Natural killer cell treated with Interleukin-12 subunit alpha and Interleukin-12 subunit beta and Interleukin-15 and Interleukin-18, amount 100 ng/mL, for 72 hours (primary cell): ENCODE data around the gene ASRGL1. TPM values are rescaled to one million over a fixed set of nuclear protein-coding genes. Genes with fewer than 3 reads are reported as not detected.
A peak's percentile ranks its signal among the peaks of the same experiment; 100 is the strongest.
"Not testable (repeated sequence)": the region's sequence is repeated elsewhere in the genome, so short reads cannot be mapped to it uniquely, and the experiment has no call there.

Experiments used
- ATAC-seq, 2 donors: fragments of 150-1000 bp; cut with Tn5 transposase in 1 of 2; sonication (Bioruptor Pico), chemical (Tn5 transposase) in 1 of 2; 2 replicates each; pipeline ENCODE4 v1.10.0; 2021
- DNase-seq: peaks from one replicate; pipeline ENCODE4 v3.0.0; 2022; ENCODE audit warnings: low spot score
- H3K27ac Mint-ChIP-seq, 2 donors: 1 replicate in 1 of 2; 2 replicates in 1 of 2; pipeline ENCODE4 v1.8.0; 2022; ENCODE audit warnings: mixed read lengths in 2 of 2, mild to moderate bottlenecking in 1 of 2, moderate library complexity in 1 of 2
- H3K27me3 Mint-ChIP-seq, 2 donors: 1 replicate in 1 of 2; 2 replicates in 1 of 2; pipeline ENCODE4 v1.8.0; 2022; ENCODE audit warnings: mixed read lengths in 2 of 2
- H3K36me3 Mint-ChIP-seq: one replicate; pipeline ENCODE4 v1.8.0; 2022; ENCODE audit warnings: mixed read lengths
- H3K4me1 Mint-ChIP-seq, 2 donors: 1 replicate in 1 of 2; 2 replicates in 1 of 2; pipeline ENCODE4 v1.8.0; 2022; ENCODE audit warnings: low read depth in 2 of 2, mixed read lengths in 2 of 2, mild to moderate bottlenecking in 1 of 2
- H3K4me3 Mint-ChIP-seq: one replicate; pipeline ENCODE4 v1.8.0; 2022; ENCODE audit warnings: mixed read lengths
- H3K9me3 Mint-ChIP-seq: 2 replicates; pipeline ENCODE4 v1.8.0; 2022; ENCODE audit warnings: mixed read lengths
- total RNA-seq, 2 donors: library from RNA; stranded (reverse); gene quantifications; one replicate each; pipeline ENCODE4 v1.2.3, GENCODE V29; 2022

ASRGL1 gene
- total RNA-seq, 2 donors from 2014 or later = 7.2 to 7.8 TPM

GRCh38 chr11:62333768-62334167 is 3.5 kb upstream of the ASRGL1 start:
- ATAC-seq (no peak), DNase-seq (no peak)
- peaks cover 15 to 19% of the 10 kb centered on the region in 2 donors for H3K4me1 Mint-ChIP-seq
- H3K9me3 Mint-ChIP-seq = no peaks in the 10 kb centered on the region
- H3K27ac Mint-ChIP-seq = no peak overlapping the region
- H3K4me3 Mint-ChIP-seq = no peak overlapping the region
- H3K27me3 Mint-ChIP-seq = peaks cover 22 to 49% of the 10 kb centered on the region in 2 donors
- no peaks in the 10 kb centered on the region for H3K36me3 Mint-ChIP-seq

- DNase-seq, H3K36me3 Mint-ChIP-seq, ATAC-seq, H3K9me3 Mint-ChIP-seq: not testable (repeated sequence)
- Mint-ChIP-seq H3K4me1 (peaks cover 22 to 26% of the 10 kb centered on the region in 2 donors), H3K4me3 (peak overlapping the region; percentile 86), H3K27ac (peak overlapping the region; percentile 4 to 58), H3K27me3 (peaks cover 9 to 21% of the 10 kb centered on the region in 2 donors)
These were observed 322 bp upstream of the ASRGL1 start for GRCh38 chr11:62336949-62337302.

- Mint-ChIP-seq H3K4me3 (peak overlapping the region; percentile 86), H3K9me3 (no peaks in the 10 kb centered on the region), H3K27ac (peak overlapping the region; percentile 4 to 52), H3K4me1 (peaks cover 22 to 26% of the 10 kb centered on the region in 2 donors), H3K36me3 (no peaks in the 10 kb centered on the region), H3K27me3 (peaks cover 7 to 20% of the 10 kb centered on the region in 2 donors)
- DNase-seq (no peak), ATAC-seq (no peak)
These were observed 970 bp downstream of the ASRGL1 start for GRCh38 chr11:62338218-62338617.

- H3K27ac Mint-ChIP-seq = no peak overlapping the region
- no peaks in the 10 kb centered on the region for H3K9me3 Mint-ChIP-seq
- DNase-seq (peak; percentile 69), ATAC-seq (peak; percentile 57 to 59)
- H3K4me1 Mint-ChIP-seq = peaks cover 22 to 26% of the 10 kb centered on the region in 2 donors
- H3K36me3 Mint-ChIP-seq = no peaks in the 10 kb centered on the region
- H3K27me3 Mint-ChIP-seq = peaks cover 6 to 19% of the 10 kb centered on the region in 2 donors
- peak overlapping the region; percentile 37 for H3K4me3 Mint-ChIP-seq
These were observed 3.1 kb downstream of the ASRGL1 start for GRCh38 chr11:62340269-62340901.

- ATAC-seq (no peak), DNase-seq (no peak)
- peaks cover 13 to 26% of the 10 kb centered on the region in 2 donors for H3K4me1 Mint-ChIP-seq
- no peaks in the 10 kb centered on the region for H3K36me3 Mint-ChIP-seq
- H3K27me3 Mint-ChIP-seq = peaks cover 0 to 7% of the 10 kb centered on the region in 2 donors
- no peak overlapping the region for H3K4me3 Mint-ChIP-seq
- H3K27ac Mint-ChIP-seq = no peak overlapping the region
- H3K9me3 Mint-ChIP-seq = no peaks in the 10 kb centered on the region
These were observed 4.3 kb downstream of the ASRGL1 start for GRCh38 chr11:62341588-62341987.

GRCh38 chr11:62343646-62344190 is 6.5 kb downstream of the ASRGL1 start:
- not testable (repeated sequence) for H3K4me3 Mint-ChIP-seq, H3K27ac Mint-ChIP-seq, H3K36me3 Mint-ChIP-seq, H3K27me3 Mint-ChIP-seq, DNase-seq, ATAC-seq, H3K9me3 Mint-ChIP-seq
- peaks cover 3 to 11% of the 10 kb centered on the region in 2 donors for H3K4me1 Mint-ChIP-seq

- H3K27me3 Mint-ChIP-seq = no peaks in the 10 kb centered on the region
- ATAC-seq = no peak
These were observed 7.0 kb downstream of the ASRGL1 start for GRCh38 chr11:62344210-62344609.

GRCh38 chr11:62345861-62346260 is 8.6 kb downstream of the ASRGL1 start:
- no peaks in the 10 kb centered on the region for H3K9me3 Mint-ChIP-seq
- no peaks in the 10 kb centered on the region for H3K36me3 Mint-ChIP-seq
- H3K4me1 Mint-ChIP-seq = peaks cover 0 to 2% of the 10 kb centered on the region in 2 donors
- ATAC-seq (no peak), DNase-seq (no peak)
- H3K4me3 Mint-ChIP-seq = no peak overlapping the region
- H3K27ac Mint-ChIP-seq = no peak overlapping the region
- H3K27me3 Mint-ChIP-seq = no peaks in the 10 kb centered on the region

More at GRCh38 chr11:62344210-62344609, 7.0 kb downstream of the ASRGL1 start:
- Mint-ChIP-seq H3K27ac (no peak overlapping the region), H3K4me1 (peaks cover 3 to 11% of the 10 kb centered on the region in 2 donors), H3K36me3 (no peaks in the 10 kb centered on the region), H3K9me3 (no peaks in the 10 kb centered on the region), H3K4me3 (no peak overlapping the region)
- no peak for DNase-seq

GRCh38 chr11:62352355-62353336 is 15.4 kb downstream of the ASRGL1 start:
- DNase-seq (no peak), ATAC-seq (peak; percentile 69 to 86)
- Mint-ChIP-seq H3K9me3 (no peaks in the 10 kb centered on the region), H3K4me1 (peaks cover 12 to 16% of the 10 kb centered on the region in 2 donors), H3K4me3 (peak overlapping the region; percentile 41), H3K27ac (peak overlapping the region in 1 of 2 donors; percentile 15), H3K36me3 (no peaks in the 10 kb centered on the region), H3K27me3 (no peaks in the 10 kb centered on the region)

- no peaks in the 10 kb centered on the region for H3K36me3 Mint-ChIP-seq
- H3K4me1 Mint-ChIP-seq = peaks cover 12 to 16% of the 10 kb centered on the region in 2 donors
- no peak overlapping the region for H3K4me3 Mint-ChIP-seq
- ATAC-seq (no peak), DNase-seq (no peak)
- H3K9me3 Mint-ChIP-seq = no peaks in the 10 kb centered on the region
- H3K27me3 Mint-ChIP-seq = no peaks in the 10 kb centered on the region
- H3K27ac Mint-ChIP-seq = no peak overlapping the region
These were observed 16.6 kb downstream of the ASRGL1 start for GRCh38 chr11:62353841-62354240.

- H3K4me1 Mint-ChIP-seq = peaks cover 0 to under 1% of the 10 kb centered on the region in 2 donors
- ATAC-seq (no peak), DNase-seq (no peak)
- no peaks in the 10 kb centered on the region for H3K9me3 Mint-ChIP-seq
- H3K27me3 Mint-ChIP-seq = no peaks in the 10 kb centered on the region
- no peak overlapping the region for H3K4me3 Mint-ChIP-seq
- no peak overlapping the region for H3K27ac Mint-ChIP-seq
- H3K36me3 Mint-ChIP-seq = no peaks in the 10 kb centered on the region
These were observed 21.0 kb downstream of the ASRGL1 start for GRCh38 chr11:62358273-62358672.

- no peaks in the 10 kb centered on the region for H3K27me3 Mint-ChIP-seq
- no peak overlapping the region for H3K4me3 Mint-ChIP-seq
- no peaks in the 10 kb centered on the region for H3K4me1 Mint-ChIP-seq
- H3K36me3 Mint-ChIP-seq = no peaks in the 10 kb centered on the region
- H3K9me3 Mint-ChIP-seq = no peaks in the 10 kb centered on the region
- no peak for ATAC-seq
- no peak for DNase-seq
- H3K27ac Mint-ChIP-seq = no peak overlapping the region
These were observed 22.2 kb downstream of the ASRGL1 start for GRCh38 chr11:62359475-62359874.

- H3K27me3 Mint-ChIP-seq = no peaks in the 10 kb centered on the region
- H3K4me3 Mint-ChIP-seq = no peak overlapping the region
- no peak overlapping the region for H3K27ac Mint-ChIP-seq
- no peaks in the 10 kb centered on the region for H3K4me1 Mint-ChIP-seq
- H3K9me3 Mint-ChIP-seq = no peaks in the 10 kb centered on the region
- DNase-seq (no peak), ATAC-seq (no peak)
- no peaks in the 10 kb centered on the region for H3K36me3 Mint-ChIP-seq
These were observed 23.4 kb downstream of the ASRGL1 start for GRCh38 chr11:62360685-62361084.
